HG02943 (cell line): Measurements from ENCODE around the gene MARCHF9.
A peak's percentile ranks its signal among the peaks of the same experiment; 100 is the strongest.
"Not testable (repeated sequence)": the region's sequence is repeated elsewhere in the genome, so short reads cannot be mapped to it uniquely, and the experiment has no call there.

Source experiments
- ATAC-seq: cut with Tn5 transposase; IDR thresholded peaks from one replicate; pipeline ENCODE4 v1.9.1; 2021; ENCODE audit warnings: mild to moderate bottlenecking, low read depth, moderate library complexity; ENCODE audit not compliant: unreplicated experiment

Gene MARCHF9

DNA sequence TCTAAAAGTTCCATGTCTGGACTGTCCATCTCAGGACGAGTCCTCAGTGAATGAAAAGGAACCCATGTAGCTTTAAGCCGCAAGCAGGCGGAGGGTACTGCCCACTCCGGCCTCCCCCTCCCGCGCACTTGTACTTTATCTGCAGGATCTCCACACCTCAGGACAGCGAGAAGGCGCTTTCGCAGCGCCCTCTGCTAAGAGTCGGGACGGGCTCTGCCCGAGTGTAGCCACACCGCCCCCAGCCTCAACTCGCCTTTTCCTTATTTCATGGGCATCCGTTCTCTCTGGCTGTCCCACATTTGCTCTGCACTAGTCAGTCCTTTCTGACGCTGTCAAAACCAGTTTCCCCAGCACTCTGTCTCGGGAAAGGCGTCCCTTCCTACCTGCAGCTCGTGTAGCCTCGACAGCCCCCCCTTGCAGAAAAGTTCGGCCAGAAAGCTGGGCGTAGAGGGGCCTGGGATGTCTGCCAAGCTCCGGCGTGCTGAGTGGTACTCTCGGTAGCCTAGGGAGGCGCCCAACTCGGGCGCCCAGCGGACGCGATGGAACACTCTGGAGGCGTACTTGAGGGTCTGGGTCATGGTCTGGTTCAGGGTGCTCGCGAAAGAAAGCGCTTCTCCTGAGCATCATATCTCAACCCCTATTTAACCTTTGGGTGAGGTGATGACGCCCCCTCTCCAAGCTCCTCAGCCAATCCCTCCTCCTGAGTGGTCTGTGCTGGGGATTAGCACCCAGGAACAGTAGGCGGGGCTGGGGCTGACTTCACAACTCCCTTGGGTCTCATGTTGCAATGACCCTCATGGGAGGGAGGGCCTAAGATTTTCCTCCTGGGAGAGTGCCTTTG lies 11.8 kb downstream of the MARCHF9 start, which contains the start of gene CYP27B1:
Gene CYP27B1, minus strand, starts transcription at position 615 of the 841 bp plus-strand sequence. Its CDS starts 37 bp downstream, at position 578.
- no peak for ATAC-seq

DNA sequence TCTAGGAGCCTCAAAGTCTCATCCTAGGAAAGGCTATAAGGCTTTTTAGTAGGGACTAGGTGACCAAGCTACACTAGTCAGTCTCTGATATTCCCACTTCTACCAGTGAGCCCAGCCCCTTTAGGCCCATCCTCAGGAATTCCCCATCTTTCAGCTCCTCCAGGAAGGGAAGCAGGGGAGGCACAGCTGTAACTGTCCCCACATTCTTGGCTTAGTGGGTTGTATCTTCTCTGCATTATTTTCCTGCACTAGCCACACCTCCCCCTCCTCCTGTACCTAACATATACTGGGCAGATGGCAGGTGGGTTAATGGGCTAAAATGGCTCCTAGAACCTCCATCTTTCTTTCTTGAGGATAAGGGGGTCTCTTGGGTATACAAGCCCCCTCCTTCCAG lies 12.4 kb downstream of the MARCHF9 start:
- no peak for ATAC-seq

DNA sequence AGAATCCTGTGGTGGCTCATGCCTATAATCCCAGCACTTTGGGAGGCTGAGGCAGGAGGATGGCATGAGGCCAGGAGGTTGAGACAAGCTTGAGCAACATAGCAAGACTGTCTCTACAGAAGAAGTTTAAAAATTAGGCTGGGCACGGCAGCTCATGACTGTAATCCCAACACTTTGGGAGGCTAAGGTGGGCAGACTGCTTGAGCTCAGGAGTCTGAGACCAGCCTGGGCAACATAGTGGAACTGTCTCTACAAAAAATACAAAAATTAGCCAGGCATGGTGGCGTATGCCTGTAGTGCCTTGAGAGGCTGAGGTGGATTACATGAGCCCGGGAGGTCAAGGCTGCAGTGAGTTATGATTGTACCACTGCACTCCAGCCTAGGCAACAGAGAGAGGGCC lies 13.0 kb downstream of the MARCHF9 start:
- ATAC-seq = no peak

DNA sequence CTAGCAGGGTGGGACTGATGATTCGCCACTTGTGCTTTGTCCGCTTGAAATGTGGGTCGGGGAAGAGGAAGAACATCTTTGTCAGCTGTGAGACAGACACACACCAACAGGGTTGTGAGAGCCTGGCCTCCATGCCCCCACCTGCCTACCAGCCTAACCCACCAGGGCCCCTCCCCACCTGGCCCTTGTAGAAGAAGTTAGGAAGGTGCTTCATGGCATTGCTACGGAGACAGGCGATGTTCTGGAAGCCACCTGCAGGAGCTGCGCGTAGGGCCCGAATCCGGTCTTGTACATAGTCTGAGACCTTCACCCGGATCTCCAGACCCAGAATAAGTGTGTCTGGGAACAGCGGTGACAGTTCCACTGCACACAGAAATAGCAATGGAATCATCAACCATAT lies 14.7 kb downstream of the MARCHF9 start:
- ATAC-seq = no peak

DNA sequence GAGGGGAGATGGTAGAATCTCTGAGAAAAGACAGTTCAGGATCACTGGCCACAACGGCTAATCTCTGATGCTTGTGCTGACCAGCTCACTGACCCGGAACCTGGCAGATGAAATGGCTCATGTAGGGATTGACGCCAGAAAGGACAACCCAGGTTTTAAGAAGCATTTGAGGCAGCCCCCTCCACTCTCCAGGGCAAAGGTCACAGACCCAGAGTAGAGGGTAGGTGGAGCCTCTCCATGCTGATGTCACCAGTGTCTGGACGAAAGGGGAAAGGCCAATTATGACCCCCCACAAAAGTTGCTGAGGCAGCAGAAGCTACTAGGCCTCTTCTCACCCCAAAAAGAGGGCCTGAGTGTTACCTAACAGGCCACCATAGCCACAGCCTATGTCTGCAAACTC lies 15.8 kb downstream of the MARCHF9 start:
- ATAC-seq = no peak

DNA sequence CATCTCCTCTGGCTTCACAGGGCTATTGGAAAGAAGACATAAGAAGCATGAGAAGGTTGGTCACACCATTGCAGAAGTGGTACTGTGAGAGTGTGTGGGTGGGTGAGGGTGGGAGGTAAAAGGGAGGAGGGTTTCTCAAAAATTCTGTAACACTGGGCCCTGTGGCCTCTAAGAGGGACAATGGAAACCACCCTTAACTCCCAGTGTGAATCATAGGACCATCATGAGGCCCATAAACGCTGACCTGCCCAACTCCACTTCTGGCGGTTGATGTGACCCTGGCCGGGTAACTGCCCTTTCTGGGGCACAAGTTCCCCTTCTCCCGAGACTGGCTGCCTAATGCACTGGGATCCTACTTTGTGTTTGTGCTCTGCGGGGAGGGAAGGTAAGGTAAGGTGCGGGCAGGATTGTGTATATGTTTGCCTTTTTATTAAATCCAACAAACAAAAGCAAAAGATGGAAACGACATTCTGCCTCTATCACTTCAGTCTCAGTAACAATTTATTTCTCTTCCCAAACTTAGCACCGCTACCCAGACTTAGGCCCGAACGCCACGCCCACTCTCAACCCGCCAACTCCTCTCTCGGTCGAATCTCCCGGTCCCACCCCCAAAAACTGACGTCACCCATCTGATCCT lies 16.5 kb downstream of the MARCHF9 start:
- peak; percentile 75 for ATAC-seq

DNA sequence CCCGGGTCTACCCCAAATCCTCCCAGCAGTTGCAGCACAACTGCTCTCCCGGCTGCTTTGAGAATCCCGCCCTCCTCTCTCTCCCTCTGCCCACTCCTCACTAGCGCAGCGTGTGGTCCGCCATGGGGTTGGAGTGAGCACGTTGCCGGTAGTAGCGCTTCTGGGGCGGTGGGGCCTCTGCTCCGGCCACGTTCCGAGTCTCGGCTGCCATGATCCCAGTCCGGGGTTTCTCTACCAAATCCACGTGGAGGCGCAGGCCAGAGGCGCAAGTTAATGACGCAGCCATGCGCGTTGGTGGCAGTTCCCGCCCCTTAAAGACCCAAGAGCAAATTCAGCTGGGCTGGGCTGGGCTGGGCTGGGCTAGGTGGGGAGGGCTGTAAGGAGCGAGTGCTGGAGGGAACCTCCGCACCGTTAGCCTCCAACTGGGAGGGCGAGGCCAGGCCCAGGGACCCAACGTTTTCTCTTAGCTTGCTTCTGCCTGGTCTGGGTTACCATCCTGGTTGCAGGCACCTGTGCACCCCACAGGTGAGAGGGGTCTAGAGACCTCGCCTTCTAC lies 17.0 kb downstream of the MARCHF9 start, which contains the start of gene METTL1:
Gene METTL1, minus strand, starts transcription at position 233 of the 556 bp plus-strand sequence. Its CDS starts 22 bp downstream, at position 211.
- peak; percentile 91 for ATAC-seq

DNA sequence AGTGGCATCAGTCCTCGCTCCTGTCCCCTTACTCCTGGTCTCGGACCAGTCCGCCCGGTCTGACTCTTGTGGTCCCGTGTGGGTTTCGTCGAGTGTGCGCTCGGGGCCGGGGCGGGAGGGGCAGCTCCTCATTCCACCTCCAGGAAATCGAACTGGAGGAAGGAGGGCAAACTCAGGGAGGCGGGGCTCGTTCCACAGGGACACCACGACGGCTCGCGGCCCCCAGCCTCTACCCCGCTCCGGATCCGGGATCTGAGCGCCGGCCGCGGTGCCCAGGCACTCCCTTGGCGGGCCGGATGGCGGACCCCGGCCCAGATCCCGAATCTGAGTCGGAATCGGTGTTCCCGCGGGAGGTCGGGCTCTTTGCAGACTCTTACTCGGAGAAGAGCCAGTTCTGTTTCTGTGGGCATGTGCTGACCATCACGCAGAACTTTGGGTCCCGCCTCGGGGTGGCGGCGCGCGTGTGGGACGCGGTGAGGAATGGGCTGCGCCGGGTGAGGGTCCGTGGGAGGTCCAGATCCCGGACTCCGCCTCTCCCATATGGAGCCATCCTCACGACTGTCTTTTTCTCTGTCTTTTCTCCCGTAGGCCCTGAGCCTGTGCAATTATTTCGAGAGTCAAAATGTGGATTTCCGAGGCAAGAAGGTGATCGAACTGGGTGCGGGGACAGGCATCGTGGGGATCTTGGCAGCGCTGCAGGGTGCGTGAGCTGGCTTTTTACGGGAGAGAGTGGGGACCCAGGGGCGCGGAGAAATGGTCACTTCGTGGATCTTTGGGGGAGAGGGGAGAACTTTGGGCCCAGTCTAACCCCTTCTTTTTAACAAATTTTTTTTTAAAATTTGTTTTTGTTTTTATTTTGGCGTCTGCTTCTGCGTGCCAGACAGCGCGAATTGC lies 17.8 kb downstream of the MARCHF9 start, which contains the start of gene EEF1AKMT3:
Gene EEF1AKMT3, plus strand, starts transcription at position 186 of the 894 bp plus-strand sequence. Its CDS starts 111 bp downstream, at position 297.
- ATAC-seq = peak; percentile 26

DNA sequence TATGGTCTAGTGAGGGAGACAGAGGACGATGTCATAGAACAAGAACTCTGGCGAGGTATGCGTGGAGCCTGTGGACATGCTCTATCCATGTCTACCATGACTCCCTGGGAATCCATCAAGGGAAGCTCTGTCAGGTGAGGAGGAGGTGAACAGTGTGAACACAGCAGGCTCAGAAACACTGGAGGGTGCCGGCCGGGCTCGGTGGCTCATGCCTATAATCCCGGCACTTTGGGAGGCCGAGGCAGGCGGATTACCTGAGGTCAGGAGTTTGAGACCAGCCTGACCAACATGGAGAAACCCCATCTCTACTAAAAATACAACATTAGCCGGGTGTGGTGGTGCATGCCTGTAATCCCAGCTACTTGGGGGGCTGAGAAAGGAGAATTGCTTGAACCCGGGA lies 19.7 kb downstream of the MARCHF9 start:
- ATAC-seq = not testable (repeated sequence)

DNA sequence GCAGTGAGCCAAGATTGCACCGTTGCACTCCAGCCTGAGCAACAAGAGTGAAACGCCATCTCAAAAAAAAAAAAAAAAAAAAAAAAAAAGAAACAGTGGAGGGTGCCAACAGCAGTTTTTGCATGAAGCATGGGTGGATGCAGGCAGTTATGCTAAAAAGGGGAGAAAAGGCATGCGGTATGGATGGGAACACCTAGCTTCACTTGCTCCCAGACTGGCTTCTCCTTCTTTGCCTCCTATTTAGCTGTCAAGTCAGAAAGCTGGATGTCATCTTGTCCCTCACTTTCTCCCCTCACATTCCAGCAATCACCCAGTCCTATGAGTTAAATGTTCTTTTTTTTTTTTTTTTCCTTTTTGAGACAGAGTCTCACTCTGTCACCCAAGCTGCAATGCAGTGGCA lies 20.1 kb downstream of the MARCHF9 start:
- ATAC-seq = no peak

DNA sequence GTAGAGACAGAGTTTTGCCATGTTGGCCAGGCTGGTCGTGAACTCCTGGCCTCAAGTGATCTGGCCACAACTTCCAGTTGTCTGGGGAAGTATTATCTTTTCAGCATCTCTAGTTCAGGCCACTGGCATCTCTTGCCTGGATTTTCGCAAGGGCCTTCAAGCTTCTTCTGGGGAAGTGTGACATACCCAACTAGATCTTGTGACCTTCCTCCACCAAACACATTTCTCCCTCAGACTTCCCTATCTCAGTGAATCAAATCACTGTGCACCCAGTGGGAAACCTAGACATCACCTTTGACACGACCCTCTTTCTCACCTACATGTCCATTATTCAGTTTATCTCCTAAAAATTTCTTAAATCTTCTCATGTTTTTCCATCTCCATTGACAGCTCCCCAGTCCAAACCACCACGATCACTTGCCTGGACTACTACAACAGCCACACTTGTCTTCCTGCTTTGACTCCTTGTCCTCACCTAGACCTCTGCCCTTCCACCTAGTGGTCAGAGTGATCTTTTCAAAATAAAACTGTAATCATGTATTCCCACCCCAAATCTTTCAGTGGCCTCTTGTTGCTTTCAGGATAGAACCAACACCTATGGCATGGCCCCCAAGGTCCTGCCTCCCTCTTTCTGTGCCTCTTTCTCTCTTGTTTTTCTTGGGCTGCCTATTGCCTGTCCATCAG lies 20.8 kb downstream of the MARCHF9 start:
- no peak for ATAC-seq

DNA sequence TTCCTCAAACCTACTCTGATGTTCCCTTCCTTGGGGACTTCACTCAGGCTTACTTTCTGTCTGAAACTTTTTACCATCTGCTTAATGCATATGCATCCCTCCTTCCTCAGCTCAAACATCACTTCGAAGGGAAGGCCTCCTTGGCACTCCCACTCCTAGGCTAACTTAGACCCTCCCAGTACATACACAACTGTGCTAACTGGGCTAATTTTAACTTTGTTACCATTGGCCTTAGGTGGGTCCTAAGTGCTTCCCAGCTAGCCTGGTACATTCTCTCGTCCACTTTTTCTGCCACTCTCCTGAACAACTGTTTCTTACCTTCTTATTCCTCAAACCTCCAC lies 21.3 kb downstream of the MARCHF9 start:
- ATAC-seq = no peak

DNA sequence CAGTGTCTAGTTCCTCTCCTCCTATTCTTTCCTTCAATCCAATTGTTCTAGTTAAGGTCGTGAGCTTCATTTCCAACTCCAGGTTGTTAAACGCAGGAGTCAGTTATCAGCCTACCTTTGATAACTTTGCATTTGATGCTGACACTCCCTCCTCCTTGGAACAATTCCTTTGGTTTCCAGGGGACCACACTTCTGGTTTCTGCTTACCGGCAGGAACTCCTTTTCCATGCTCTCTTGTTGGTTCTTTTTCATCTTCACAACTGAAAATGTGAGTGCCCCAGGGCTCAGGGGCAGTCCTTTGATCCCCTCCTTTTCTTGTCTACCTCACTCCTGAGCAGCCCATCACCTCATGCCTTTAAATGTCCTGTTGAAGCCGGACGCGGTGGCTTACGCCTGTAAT lies 22.5 kb downstream of the MARCHF9 start:
- ATAC-seq = no peak

DNA sequence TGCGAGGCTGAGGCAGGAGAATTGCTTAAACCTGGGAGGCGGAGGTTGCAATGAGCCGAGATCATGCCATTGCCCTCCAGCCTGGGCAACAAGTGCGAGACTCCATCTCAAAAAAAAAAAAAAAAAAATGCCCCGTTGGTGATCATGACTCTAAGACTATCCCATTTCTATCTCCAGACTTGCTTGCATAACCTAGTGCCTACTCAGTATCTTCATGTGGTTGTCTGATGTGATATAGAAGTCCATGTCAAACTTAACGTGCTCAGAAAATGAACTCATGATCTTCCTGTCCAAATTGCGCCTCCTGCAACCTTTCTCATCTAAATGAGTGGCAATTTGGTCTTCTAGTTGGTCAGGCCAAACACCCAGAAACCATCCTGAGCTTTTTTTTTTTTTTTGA lies 23.0 kb downstream of the MARCHF9 start:
- ATAC-seq = no peak

DNA sequence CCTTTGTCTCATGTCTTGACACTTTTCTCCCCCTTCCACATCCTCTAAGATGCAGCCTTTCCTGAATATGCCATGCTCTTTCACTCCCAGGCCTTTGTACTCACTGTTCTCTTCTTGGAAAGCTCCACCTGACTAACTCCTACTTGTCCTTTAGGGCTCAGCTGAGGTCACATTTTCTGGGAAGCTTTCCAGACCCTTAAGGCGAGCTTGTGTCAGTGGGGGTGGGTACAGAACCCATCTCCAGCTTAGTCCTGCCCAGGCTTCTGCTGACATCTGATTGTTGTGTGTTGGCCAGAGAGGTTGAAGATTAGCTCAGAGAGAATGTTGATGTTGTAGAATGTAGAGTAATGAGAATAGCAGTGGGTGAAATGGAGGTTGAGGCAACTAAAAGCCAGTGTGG lies 24.8 kb downstream of the MARCHF9 start:
- no peak for ATAC-seq

DNA sequence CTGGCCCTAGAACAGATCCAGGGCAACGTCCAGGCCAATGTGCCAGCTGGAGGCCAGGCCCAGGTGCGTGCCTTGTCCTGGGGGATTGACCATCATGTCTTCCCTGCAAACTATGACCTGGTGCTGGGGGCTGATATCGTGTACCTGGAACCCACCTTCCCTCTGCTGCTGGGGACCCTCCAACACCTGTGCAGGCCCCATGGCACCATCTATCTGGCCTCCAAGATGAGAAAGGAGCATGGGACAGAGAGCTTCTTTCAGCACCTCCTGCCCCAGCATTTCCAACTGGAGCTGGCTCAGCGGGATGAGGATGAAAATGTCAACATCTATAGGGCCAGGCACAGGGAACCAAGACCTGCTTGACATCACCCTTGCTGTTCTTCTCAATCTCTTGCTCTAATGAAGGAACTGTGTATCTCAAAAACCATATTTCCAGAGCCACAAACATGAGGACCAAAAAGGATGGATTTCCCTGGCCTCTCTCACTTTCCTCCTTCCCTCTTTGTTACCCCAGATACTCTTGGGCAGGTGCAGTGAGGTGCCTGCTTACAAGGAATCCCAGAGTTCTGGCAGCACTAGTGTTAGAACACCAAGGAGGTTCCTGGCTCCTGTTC lies 25.5 kb downstream of the MARCHF9 start:
- ATAC-seq = no peak

DNA sequence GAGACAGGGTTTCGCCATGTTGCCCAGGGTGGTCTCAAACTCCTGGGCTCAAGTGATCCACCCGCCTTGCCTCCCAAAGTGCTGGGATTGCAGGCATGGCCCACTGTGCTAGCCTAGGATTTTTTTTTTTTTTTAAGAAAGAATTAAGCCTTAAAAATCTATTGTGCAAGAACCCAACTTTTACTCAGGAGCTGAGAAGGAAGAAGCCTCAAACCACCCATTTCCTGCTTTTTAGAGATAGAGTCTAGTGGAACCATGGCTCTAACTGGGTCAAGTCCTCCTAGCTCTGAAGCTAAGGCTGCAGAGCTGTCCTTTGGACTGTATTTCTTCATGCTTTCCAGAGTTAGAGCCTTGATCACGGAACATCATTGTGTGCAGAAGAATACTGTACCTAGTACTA lies 26.3 kb downstream of the MARCHF9 start:
- no peak for ATAC-seq

DNA sequence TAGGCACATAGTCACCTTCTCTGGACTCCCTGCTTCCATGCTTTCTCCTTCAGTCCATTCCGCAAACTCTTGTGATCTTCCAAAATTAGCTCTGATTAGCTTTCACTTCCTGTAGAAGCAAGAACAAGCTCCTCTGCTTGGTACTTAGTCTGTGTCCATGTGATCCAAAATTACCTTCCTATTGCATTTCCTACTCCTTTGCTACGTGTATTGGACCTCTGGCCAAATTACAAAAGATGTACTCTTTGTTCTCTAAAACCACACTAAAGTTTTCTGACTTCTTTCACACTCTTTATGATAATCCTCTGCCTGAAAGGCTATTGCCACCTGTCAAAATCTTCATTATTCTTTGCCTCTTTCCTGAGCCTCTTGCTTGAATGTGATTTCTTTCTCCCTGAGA lies 26.9 kb downstream of the MARCHF9 start:
- ATAC-seq = no peak

DNA sequence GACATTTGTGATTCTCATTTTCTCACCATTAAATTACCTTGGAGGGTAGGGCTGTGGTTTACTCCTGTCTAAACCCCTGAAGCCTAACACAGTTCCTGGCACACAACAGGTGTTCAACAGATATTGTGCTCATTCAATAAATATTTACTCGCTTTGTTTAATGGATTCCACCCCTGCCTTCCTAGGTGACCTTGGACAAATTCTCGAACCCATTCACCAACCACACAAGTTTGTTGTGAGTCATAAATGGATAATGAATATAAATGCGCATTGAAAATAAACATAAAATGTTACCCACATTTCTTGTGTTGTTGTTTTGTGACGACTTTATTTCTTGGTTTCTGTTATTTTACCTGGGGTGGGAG lies 27.3 kb downstream of the MARCHF9 start:
- ATAC-seq = no peak
